GM13976 (cell line): ENCODE results near the gene ADIPOR2.

Experiments used
- DNase-seq: peaks from one replicate; pipeline ENCODE4 v3.0.0; 2012; ENCODE audit warnings: low spot score
- CTCF ChIP-seq: IDR thresholded peaks from 2 replicates; pipeline ENCODE4 v1.5.1; 2012; ENCODE audit warnings: borderline replicate concordance, mild to moderate bottlenecking; ENCODE audit not compliant: insufficient read depth; ENCODE audit errors: extremely low read depth, missing control alignments, control extremely low read depth
- in situ Hi-C: fragments of 300-500 bp; cut with MboI; formaldehyde crosslinking; loops from one replicate; pipeline ENCODE4 v1.12.0; 2022; ENCODE audit warnings: low sequenced_read_pairs, mixed read lengths, inconsistent platforms; ENCODE audit not compliant: unreplicated experiment

ADIPOR2 gene

GRCh38 chr12:1690578-1691122 is at the start of gene ADIPOR2:
ADIPOR2 (plus strand) TSS chr12:1691070; CDS start chr12:1754344, 63,274 bp downstream.
- peak; percentile 96 for DNase-seq
- in situ Hi-C loops: no loop called here
- no peak for TF ChIP-seq CTCF

DNA sequence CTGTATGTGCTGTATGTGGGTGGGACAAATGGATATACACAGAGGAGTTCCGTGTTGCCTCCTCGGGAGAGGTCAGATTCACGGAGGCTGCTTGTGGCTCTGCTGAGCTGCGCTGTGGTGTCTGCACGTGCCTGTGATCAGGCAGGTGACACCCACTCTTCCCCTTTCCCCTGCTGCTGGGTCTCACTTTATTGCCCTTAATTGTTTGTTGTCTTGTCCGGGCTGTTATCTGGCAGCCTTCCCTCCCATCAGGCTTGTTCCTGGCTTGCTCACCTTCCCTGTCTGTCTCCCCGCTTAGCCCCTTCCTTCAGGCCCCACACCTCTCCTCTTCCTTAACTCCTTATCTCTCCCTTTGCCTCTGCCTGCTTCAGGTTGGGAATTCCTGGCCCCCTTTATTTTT is 48.4 kb upstream of the ADIPOR2 start:
- no peak for TF ChIP-seq CTCF
- DNase-seq: no peak
- in situ Hi-C loops: loop anchor here (25.0 kb wide), 1 partner anchor 945 kb away; no protein-coding TSS in a partner anchor

DNA sequence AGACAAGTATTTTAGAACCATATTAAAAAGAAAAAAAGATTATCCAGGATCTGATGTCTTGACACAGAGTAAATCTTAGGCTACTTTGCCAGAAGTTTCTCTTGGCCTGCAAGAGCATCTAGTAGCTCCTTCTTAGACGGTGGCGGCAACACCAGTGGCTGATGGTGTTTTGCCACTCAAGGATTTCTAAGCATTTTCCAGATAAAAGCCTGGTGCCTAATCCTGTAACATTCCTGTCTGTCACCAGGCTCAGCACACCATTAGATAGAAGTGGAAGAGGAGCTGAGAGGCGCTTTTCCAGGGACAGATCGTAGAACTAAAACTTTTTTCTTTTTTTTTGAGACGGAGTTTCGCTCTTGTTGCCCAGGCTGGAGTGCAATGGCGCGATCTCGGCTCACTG is 47.8 kb upstream of the ADIPOR2 start:
- in situ Hi-C loops: loop anchor here (25.0 kb wide), 1 partner anchor 944 kb away; no protein-coding TSS in a partner anchor
- DNase-seq: no peak
- TF ChIP-seq CTCF: no peak

DNA sequence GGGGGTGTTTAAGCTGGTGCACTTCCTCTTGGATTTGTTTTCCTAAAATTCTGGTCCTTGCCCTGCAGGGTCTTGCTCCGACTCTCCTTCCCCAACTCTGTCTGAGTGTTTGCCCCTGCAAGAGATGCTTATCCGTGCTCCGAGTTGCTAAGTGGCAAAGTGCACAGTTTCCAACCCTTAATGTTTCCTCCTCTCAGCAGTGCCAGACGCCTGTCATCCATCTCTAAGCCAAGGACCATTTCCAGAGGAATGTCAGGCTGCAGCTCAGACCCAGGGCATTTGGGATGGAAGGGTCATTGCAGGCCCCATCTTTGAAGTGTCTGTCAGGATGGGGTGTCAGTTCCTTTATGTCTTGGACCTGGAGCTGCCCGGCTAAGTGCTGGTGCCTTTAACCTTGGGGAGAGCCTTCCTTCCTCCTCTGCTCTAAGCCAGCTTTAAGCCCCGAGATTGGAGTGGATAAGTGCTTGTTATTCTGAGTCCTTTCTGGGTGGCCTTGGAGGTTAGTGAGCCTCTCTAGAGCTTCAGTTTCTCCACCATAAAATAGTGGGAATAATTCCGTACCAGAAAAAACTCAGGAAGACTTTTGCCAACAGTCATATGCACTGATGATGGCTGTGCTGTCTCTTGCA is 46.9 kb upstream of the ADIPOR2 start:
- DNase-seq: no peak
- in situ Hi-C loops: loop anchor here (25.0 kb wide), 1 partner anchor 943 kb away; no protein-coding TSS in a partner anchor
- no peak for TF ChIP-seq CTCF

DNA sequence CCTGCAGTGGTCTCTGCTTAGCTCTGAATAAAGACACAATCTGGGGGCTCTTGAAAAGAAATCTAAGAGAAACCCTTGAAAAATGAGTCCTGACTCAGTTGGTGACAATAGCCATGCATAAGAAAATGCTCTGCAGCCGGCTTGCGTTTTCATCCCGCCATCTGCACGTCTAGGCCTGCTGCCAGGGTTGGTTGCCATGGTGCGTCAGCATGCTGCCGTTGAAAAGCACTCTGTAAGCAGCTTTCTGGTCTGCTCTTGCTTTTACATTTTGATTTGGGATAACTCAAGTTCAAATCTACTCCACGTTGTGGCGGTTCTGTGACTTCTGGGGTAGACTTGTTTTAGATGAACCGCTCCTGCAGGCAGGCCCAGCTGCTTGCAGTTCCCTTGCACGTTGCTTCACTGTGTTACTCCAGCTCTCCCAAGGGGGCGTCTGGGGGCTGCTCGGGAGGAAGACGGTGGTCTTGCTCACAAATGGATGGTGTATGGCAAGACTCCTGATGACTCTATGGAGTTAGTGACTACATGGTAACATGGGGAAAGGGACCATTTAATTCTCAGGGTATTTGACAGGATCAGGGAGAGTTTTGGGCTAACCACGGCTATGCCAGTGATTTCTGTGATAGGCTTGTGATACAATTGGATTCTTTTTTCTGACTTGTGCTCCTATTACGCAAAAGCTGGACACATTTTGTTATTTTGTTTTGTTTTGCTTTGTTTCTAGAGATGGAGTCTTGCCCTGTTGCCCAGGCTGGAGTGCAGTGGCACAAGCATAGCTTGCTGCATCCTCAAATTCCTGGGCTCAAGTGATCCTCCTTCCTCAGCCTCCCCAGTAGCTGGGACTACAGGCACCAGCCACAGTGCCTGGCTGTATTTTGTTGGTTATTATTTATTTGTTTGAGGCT is 46.1 kb upstream of the ADIPOR2 start:
- no peak for DNase-seq
- in situ Hi-C loops: loop anchor here (25.0 kb wide), 1 partner anchor 943 kb away; no protein-coding TSS in a partner anchor
- no peak for TF ChIP-seq CTCF

- TF ChIP-seq CTCF: no peak
- in situ Hi-C loops: loop anchor here (25.0 kb wide), 1 partner anchor 941 kb away; no protein-coding TSS in a partner anchor
- no peak for DNase-seq
These were observed 45.1 kb upstream of the ADIPOR2 start for GRCh38 chr12:1645819-1646218.
